Upper lobe of left lung (tissue), 4 donors: Measurements from ENCODE around the gene FXR1.

Experiments used
- CTCF ChIP-seq, 6 experiments: fragments of 450-650 bp in 4 of 6; fragments of 200-600 bp in 2 of 6; sonication (generic) in 2 of 6; IDR thresholded peaks; one replicate each; pipeline ENCODE4 v1.5.1; 2016 to 2019; ENCODE audit warnings: antibody characterized with exemption in 6 of 6
- EP300 ChIP-seq, 4 donors: sonication (generic); formaldehyde crosslinking; IDR thresholded peaks; one replicate each; pipeline ENCODE4 v1.5.1; 2017; ENCODE audit warnings: antibody characterized with exemption in 4 of 4, control low read depth in 2 of 4
- POLR2A ChIP-seq, 4 donors: fragments of 450-650 bp; IDR thresholded peaks; one replicate each; pipeline ENCODE4 v1.5.1; 2016 to 2017; ENCODE audit warnings: antibody characterized with exemption in 4 of 4, mild to moderate bottlenecking in 2 of 4
- POLR2AphosphoS5 ChIP-seq, 2 donors: sonication (generic); formaldehyde crosslinking; IDR thresholded peaks; one replicate each; pipeline ENCODE4 v1.5.1; 2017; ENCODE audit warnings: antibody characterized with exemption in 2 of 2

- TF ChIP-seq EP300 (IDR thresholded peaks at IDR 0.05), result no peak
- no peak for TF ChIP-seq CTCF (IDR thresholded peaks at IDR 0.05)
- no peak for TF ChIP-seq POLR2A (IDR thresholded peaks at IDR 0.05)
- no peak for TF ChIP-seq POLR2AphosphoS5 (IDR thresholded peaks at IDR 0.05)
Observed at GRCh38 chr3:180973543-180973942, 61.1 kb downstream of the FXR1 start.
